H1 (cell line): Measurements from ENCODE around the gene HERC3.

Source experiments
- BACH1 ChIP-seq: IDR thresholded peaks from 2 replicates; pipeline ENCODE4 v1.6.1; 2012; ENCODE audit warnings: low read length, improper control_type of control experiment
- BRCA1 ChIP-seq: IDR thresholded peaks from 2 replicates; pipeline ENCODE4 v1.6.1; 2012; ENCODE audit warnings: low read depth, low read length, improper control_type of control experiment
- CTCF ChIP-seq, 3 experiments: IDR thresholded peaks; 1 replicate in 2 of 3; 2 replicates in 1 of 3; pipeline versions ENCODE4 v1.5.1 to v1.6.1; 2011; ENCODE audit warnings: low read length in 3 of 3, mild to moderate bottlenecking in 3 of 3, inconsistent platforms in 2 of 3, low read depth in 1 of 3, moderate library complexity in 1 of 3; ENCODE audit not compliant: insufficient read depth in 1 of 3; ENCODE audit errors: control extremely low read depth in 1 of 3
- EGR1 ChIP-seq: IDR thresholded peaks from 2 replicates; pipeline ENCODE4 v1.6.1; 2011; ENCODE audit warnings: low read depth, low read length, borderline replicate concordance
- EP300 ChIP-seq, 2 experiments: IDR thresholded peaks; 1 replicate in 1 of 2; 2 replicates in 1 of 2; pipeline ENCODE4 v1.6.1; 2011 to 2012; ENCODE audit warnings: low read depth in 2 of 2, low read length in 2 of 2, mild to moderate bottlenecking in 2 of 2, borderline replicate concordance in 1 of 2, inconsistent platforms in 1 of 2, moderate library complexity in 1 of 2
- JUND ChIP-seq: IDR thresholded peaks from 2 replicates; pipeline ENCODE4 v1.6.1; 2011; ENCODE audit warnings: mild to moderate bottlenecking, improper control_type of control experiment, low read length
- MAX ChIP-seq: IDR thresholded peaks from 2 replicates; pipeline ENCODE4 v1.6.1; 2012; ENCODE audit warnings: inconsistent platforms
- POLR2A ChIP-seq, 2 experiments: IDR thresholded peaks; 1 replicate in 1 of 2; 2 replicates in 1 of 2; pipeline ENCODE4 v1.6.1; 2011; ENCODE audit warnings: low read depth in 2 of 2, low read length in 2 of 2, mild to moderate bottlenecking in 2 of 2; ENCODE audit errors: control extremely low read depth in 1 of 2
- POLR2AphosphoS5 ChIP-seq: IDR thresholded peaks from 2 replicates; pipeline ENCODE4 v1.6.1; 2011; ENCODE audit warnings: low read depth, low read length
- RAD21 ChIP-seq, 2 experiments: IDR thresholded peaks in 1 of 2; conservative IDR thresholded peaks in 1 of 2; 2 replicates each; pipeline ENCODE4 v1.6.1; 2011; ENCODE audit warnings: low read depth in 2 of 2, low read length in 2 of 2, improper control_type of control experiment in 1 of 2, inconsistent platforms in 1 of 2, mild to moderate bottlenecking in 1 of 2, moderate library complexity in 1 of 2
- RXRA ChIP-seq: IDR thresholded peaks from 2 replicates; pipeline ENCODE4 v1.6.1; 2011; ENCODE audit warnings: low read depth, mild to moderate bottlenecking, low read length, moderate library complexity; ENCODE audit not compliant: insufficient read depth
- SAP30 ChIP-seq: fragments of 300-600 bp; sonication (generic); IDR thresholded peaks from 2 replicates; pipeline ENCODE4 v1.7.1; 2012; ENCODE audit warnings: low read length, moderate library complexity, mild to moderate bottlenecking, inconsistent platforms; ENCODE audit not compliant: insufficient read depth, insufficient replicate concordance
- SIRT6 ChIP-seq: IDR thresholded peaks from one replicate; pipeline ENCODE4 v1.7.1; 2012; ENCODE audit warnings: low read length, inconsistent platforms
- TF ChIP-seq, protein P1 (sequence below): IDR thresholded peaks from 2 replicates; pipeline ENCODE4 v1.6.1; 2011; ENCODE audit warnings: low read depth, mild to moderate bottlenecking, low read length; ENCODE audit not compliant: insufficient read depth

GRCh38 chr4:88649716-88650115 is 57.4 kb downstream of the HERC3 start:
- TF ChIP-seq SIRT6 (no peak), JUND (no peak), RXRA (no peak), CTCF (IDR thresholded peaks at IDR 0.05; ENCODE audit: control extremely low read depth in 1 of 3, insufficient read depth in 1 of 3, low read depth in 1 of 3, low read length in 3 of 3) (no peak), BRCA1 (no peak), SAP30 (no peak), BACH1 (no peak), RAD21 (IDR thresholded peaks at IDR 0.05 in 1 of 2, conservative IDR thresholded peaks at IDR 0.05 in 1 of 2; ENCODE audit: low read depth in 2 of 2, low read length in 2 of 2) (no peak), MAX (no peak), POLR2AphosphoS5 (no peak), POLR2A (IDR thresholded peaks at IDR 0.05; ENCODE audit: control extremely low read depth in 1 of 2, low read depth in 2 of 2, low read length in 2 of 2) (no peak), EP300 (IDR thresholded peaks at IDR 0.05; ENCODE audit: borderline replicate concordance in 1 of 2, low read depth in 2 of 2, low read length in 2 of 2) (no peak), EGR1 (no peak)
- TF ChIP-seq, protein P1, sequence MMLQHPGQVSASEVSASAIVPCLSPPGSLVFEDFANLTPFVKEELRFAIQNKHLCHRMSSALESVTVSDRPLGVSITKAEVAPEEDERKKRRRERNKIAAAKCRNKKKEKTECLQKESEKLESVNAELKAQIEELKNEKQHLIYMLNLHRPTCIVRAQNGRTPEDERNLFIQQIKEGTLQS = no peak
